Germinal center (tissue), 1 donor: Measurements from ENCODE around the gene OPA1.

ENCODE experiments used
- DNase-seq: peaks from one replicate; pipeline ENCODE4 v3.0.0; 2012; ENCODE audit warnings: mixed read lengths, low spot score

OPA1 gene

DNA sequence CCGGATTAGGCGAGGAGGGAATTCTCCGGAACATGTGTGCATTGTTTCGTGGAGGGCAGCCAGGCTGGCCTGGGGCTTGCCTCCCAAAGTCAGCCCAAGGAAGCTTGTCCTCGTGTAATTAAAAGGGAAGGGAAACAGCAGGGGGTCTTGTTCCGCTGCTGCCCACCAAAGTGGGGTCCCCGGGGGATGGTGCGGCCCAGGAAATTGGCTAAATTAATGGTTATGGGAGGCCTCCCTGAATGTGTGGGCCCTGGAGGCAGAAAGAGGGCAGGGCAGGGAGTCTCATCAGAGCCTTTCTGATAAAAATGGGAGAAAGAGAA lies 118.1 kb downstream of the OPA1 start:
- DNase-seq: no peak

DNA sequence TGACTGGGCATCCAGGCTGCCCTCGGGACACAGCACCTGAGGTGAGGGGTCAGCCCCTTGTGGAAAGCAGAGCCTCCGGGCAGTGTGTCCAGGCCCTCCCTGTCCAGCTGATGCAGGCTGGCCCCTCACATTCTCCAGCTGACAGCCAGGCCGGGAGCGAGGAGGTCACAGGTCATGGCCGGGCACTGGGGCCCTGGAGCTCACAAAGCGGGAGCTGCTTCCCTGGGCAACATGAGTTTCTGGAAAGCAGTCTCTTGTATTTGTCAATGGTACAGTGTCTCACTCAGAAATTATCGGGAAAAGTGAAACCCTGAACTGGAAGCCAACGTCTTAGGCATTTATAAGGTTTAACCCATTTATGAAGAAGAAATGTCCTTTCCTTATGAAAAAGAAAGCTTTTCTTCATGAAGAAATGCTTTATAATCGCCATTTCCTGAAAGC lies 118.5 kb downstream of the OPA1 start:
- no peak for DNase-seq

DNA sequence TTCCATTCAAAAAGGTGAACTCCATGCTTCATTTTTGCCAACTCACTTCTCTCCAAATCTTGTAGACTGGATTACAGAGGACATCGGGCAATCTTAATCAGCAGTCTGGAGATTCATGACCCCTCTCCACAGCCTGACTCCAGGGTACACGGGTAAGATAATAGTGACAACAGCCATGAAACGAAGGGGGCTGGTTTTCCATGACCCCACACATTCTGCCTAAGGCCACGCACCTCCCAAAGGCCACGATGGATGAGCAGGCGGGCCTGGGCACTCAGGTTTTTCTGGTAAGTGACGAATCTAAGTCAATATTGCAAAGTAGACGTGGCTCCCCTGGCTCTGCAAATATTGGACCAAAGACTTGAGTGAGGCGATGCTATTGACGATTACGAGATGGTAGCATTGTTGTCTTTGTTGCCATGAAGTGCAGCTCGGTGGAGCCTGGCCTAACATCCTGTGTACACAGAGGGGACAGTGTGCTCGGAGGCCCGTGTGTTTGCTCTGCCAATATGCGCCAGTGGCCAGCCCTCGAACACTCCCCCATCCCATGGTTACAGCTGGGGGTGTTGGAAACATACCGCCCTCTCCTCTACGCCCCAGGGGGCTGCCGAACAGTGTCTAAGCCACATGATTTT lies 119.1 kb downstream of the OPA1 start:
- DNase-seq: no peak

DNA sequence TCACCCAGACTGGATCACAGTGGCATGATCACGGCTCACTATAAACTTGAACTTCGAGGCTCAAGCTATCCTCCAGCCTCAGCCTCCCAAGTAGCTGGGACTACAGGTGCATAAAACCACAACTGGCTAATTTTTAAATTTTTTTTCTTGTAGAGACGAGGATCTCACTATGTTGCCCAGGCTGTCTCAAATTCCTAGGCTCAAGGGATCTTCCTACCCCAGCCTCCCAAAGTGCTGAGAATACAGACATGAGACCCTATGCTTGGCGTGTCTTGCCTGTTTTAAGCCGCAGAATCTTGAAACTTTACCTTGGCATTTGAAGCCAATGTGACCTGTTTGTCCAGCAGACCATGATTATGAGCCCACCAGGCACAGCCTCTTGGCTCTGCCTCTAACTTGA lies 119.9 kb downstream of the OPA1 start:
- DNase-seq: no peak

DNA sequence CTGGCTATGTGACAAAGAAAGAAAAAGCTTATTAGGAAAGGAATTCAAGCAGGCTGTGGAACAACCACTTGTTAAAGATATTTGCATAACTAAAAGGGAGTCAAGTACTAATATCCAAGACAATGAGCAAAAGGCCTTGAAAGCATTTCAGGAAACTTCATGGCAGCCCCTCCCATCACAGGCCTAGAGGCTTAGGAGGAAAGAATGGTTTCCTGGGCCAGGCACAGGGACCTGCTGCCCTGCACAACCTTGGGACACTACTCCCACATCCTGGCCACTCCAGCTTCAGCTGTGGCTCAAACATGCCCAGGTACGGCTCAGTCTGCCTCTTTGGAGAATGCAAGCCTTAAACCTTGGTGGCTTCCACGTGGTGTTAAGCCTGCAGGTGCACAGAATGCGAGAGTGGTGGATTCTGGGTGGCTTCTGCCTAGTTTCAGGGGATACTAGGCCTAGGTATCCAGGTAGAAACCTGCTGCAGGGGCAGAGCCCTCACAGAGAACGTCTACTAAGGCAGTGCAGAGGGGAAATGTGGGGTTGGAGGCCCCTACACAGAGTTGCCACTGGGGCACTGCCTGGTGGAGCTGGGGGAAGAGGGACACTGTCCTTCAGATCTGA lies 121.6 kb downstream of the OPA1 start:
- DNase-seq: no peak

DNA sequence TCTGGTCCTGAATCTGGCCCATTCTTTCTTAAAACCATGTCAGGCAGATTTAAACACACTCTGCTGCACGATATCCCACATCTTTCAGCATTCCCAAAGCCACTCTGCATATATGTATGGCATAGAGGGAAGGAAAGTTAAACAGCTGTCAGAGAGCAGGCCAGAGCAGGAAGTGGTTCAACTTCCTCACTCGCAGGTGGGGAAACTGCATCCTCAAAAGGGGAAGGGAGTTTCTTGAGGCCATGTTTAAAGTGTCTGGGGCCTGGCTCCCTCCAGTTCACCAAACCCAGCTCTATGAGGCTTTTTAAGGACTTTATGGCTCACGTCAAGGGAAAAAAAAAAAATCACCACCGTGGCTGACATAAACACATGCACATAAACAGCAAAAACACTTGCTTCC lies 123.1 kb downstream of the OPA1 start:
- DNase-seq: peak; percentile 40

DNA sequence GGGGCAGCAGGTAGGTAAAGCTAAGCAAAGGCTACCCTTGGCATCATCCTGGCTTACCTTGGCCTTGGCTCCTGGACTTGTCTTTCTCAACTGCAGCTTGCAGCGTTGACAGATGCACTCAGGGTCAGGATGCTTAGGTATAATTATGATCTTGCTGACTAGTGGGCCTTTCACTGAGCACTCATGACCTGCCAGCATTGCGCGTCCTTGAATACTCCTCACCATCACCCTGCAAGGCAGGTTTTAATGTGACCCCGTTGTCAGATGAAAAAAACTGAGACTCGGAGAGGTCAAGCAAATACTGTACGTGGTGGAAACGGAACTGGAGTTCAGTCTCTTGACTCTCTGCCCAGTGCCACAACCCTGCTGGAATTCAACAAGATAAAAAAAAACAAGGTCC lies 126.7 kb downstream of the OPA1 start:
- DNase-seq: no peak

DNA sequence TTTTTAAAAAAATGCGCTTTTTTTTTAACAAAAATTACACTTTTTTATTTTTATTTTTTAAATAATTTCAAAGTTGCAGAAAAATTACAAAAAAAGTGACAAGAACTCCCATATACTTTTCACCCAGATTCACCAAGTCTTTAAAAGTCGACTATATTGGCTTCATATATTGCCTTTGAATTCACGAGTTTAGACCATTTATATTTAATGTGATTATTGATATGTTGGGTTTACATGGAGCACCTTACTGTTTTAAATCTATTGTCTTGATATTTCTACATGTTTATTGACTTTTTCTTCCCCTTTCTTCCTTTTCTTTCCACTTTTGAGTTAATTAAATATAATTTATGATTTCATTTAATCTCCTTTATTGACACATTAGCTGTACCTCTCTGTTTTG lies 127.2 kb downstream of the OPA1 start:
- no peak for DNase-seq

DNA sequence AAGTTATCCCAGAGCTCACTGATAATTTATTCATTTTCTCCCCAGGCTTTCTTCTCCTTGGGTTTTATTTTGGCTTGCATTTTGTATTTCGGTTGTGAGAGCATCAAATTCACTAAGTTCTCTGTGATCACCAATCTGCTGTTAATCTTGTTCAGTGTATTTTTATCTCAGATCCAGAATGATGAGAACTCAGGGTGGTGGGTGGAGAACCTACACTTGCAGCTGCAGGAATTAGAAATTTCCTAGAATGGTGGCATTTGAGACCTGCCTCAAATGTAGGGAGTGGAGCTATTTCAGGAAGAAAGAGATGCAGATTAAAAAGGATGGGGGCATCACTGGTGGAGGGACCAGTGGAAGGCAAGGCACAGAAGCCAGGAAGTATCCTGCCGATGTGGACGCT lies 129.6 kb downstream of the OPA1 start:
- DNase-seq: no peak

DNA sequence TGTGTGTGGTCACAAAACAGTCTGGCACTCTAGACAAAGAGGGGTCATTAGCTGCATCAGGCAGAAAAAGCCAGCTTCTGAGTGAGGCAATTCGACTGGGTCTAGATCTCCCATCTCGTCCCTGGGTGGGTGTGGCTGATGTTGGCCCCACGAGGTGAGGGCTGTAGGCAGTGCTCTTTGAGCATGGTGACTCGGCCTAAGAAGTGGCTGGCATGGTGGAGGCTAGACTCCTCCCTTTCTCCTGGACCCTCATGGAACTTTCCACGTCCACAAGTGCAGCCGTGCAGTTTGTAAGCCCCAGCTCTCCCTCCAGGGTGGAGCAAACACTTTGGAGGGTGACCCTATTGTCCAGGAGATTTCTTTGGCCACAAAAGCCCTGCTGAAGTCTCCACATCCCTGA lies 134.1 kb downstream of the OPA1 start:
- no peak for DNase-seq

DNA sequence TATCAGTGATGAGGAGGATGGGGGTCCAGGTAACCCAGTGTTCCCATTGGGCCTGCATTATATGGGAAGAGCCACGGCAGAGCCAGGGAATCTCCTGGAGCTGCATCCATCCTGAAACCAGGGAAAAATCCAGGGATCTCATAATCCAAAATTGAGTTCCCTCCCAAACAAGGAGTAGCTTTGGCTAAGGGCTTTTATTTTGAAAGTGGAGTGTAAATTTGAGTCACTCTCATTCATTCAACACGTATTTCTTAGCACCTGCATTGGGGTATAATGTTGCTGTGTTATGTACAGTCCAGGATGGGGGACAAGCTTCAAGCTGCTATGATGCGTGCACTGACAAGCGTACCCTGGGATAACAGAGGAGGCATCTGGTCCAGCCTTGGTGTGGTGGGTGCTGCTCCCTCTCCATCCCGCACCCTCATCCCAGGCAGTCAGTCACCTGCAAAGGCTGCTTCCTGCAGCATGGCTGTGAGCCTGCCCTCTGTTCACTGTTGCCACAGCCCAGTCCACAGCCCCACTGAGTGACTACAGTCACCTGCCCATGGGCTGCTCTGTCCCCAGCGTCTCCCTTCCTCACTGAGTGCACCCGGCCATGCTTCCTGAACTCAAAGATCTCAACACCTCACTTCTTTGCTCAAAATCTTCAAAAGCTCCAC lies 135.6 kb downstream of the OPA1 start:
- no peak for DNase-seq

DNA sequence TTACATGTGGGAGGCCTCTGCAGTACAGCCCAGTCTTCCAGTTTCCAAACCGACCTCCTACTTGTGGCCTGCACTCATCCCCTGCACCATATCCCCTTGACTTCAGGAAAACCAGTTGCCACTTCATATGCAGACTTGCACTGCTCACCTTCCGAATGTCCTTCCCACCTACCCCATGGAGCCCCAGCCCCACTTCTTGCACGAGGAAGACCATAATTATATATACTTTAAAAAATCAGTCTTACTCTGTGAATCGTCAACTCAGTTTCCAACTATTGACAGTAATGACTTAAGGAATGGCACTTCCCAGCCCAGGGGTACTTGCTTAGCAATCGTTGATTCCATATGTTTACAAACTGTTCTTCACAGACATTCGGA lies 136.1 kb downstream of the OPA1 start:
- no peak for DNase-seq

DNA sequence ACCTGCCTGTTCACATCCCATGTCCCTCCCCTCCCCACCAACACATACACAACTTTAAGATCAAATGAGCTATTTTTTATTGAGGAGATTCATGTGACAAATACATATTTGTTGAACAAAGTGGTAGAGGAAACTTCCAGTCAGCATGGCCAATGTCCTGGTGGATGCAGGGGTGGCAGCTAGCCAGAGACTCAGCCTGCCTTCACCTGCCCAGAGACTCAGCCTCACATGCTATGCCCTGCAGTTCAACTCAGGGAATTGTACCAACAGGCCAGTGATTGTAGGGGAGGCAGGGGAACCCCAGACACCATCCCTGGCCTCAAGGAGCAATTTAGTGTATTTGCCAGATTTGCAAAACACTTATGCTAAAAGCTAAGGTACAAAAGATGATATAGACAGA lies 136.6 kb downstream of the OPA1 start:
- DNase-seq: no peak

DNA sequence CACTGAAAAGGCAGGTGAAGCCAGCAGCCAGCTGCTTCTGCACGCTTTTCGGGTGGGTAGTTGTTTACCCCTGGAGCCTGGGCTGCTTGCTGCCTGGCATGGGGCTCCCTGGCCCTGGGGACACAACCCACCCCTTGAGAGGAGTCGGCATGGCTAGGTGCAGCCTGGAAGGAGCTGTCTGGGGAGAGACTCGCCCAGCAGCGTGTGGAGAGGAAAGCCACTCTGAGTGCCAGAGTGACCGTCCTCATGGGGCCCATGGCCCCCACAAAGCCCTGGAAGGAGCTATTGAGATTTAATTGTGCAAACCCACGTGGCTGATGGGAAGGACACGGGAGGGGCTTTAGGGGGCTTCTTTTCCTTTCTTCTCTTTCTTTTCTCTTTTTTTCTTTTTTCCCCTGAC lies 137.5 kb downstream of the OPA1 start:
- DNase-seq: no peak

DNA sequence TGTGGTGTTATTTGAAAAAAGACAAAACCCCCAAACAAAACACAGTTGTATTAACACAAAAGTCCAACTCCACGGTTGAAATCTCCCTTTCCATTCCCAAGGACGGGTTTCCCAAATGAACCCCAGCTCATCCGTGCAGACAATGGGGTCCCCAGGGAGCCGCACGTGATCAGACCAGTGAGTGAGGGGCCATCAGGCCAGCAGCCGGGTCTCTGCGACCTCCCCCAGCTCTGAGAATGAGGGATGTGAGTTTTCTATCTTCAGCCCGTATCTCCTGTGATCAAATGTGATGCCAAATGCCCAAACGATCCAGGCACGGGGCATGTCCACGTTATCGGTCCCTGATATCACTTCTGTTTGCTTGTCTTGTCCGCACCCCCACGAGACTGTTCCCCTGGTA lies 138.0 kb downstream of the OPA1 start:
- DNase-seq: no peak

DNA sequence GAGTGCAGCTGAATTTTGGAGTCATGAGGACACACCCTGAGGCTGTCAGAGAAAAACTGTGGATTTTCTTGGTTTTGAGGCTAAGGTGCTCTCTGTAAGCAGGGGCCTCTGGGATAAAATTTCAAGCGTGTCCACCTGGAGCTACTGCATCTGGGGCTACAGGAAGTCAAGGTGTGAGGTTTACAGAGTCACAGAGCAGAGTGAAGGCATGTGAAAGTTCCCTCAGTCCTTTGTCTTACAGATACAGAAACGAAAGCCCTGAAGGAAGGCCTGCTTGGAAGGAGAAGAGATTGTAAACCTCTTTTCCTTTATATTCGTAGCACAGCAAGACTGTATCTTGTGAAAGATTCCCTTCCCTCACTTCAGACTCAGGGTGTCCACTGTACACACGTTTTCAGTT lies 138.6 kb downstream of the OPA1 start:
- DNase-seq: no peak

DNA sequence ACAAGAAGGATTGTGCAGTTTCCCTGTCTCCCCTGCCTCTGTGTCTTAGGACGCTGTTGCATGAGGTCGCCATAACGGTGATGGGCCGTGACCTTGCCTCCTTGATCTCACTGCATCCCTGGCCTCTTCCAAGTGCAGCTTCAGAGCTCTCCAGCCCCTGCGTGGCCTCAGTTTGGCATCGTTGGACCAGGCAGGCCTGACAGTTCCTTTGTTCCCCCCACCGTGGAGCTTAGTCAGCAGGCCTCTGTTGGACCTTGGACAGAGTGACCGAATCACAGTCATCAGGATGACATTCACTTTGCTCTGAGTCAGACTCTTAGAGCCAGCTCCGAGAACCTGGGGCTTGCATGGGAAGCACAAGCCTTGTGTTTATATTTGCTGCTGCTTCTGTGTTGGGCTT lies 139.4 kb downstream of the OPA1 start:
- no peak for DNase-seq

DNA sequence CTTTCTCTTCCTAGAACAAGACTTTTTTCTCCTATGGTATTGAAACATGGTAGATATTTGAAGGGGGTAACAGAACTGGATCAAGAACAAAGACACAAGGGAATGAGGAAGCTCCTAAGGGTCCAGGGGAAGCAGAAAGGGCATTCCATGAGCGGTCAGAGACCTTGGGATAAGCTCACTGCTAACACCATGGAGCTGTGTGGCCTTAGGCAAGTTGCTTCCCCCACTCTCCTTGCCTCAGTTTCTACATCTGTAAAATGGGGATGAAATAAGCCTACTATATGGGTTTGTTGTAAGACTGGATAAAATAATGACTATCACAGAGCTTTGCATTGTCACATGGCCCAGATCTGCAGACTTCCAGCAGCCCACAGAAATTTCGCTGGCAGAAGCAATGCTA lies 139.8 kb downstream of the OPA1 start:
- DNase-seq: no peak

DNA sequence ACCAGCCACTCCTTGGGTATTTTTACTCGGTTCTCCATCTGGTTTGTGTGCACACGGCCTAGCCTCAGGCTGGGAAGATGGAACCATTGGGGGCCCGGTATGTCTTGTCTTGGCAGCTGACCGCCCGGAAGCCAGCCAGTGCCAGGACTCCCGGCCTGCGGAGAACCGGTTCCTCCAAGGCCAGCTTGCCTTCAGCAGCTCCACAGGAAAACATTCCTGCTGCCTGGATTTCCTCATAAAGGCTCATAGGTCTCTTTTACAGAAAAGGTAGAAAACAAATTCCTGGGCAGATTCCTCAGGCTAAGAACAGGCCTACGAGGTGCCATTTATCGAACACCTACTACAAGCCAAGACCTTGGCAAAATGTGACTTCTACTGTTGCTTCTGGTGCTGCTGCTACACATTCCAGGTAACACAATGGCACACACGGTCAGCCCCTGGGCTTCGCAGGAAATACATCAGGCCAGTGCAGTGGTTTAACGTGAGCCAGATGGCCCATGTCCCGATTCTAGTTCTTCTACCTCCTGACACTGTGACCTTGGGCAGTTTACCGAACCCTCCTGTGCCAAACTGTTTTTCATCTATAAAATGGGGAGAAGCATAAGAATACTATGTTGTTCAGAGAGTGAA lies 141.8 kb downstream of the OPA1 start:
- DNase-seq: no peak

DNA sequence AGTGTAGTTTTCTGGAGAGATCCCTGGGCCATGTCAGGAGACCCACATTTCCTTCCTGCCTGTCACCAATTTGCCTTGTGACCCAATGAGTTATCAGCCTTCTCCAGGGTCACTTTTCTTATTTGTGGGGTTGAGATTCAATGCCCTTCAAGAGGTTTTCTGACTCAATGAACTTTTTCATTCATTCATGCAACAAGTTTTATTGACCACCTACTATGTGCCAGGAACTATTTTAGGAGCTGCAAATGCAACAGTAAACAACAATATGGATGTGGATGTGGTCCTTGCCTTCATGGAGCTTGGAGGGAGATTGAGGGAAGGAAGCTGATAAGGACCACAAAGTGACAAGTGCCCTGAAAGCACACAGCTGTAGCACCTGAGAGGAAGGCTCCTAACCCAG lies 142.8 kb downstream of the OPA1 start:
- no peak for DNase-seq

DNA sequence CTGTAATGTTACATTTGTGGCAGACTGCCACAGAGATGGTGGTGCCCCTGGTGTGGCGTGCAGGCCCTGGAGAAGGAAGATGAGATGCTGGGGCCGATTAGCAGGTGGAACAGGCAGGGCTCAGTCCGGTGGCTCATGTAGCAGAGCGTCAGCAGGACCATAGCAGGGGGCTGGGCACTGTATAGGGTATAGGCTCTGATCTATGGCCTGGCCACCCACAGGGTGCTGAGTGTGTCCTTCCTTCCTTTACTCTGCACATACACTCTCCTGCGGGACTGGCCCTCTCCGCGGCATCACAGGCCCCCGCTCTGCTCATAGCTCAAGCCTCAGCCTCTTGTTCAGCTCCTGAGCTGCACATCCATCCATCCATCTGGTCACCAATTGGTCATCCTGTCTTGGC lies 143.6 kb downstream of the OPA1 start:
- no peak for DNase-seq

DNA sequence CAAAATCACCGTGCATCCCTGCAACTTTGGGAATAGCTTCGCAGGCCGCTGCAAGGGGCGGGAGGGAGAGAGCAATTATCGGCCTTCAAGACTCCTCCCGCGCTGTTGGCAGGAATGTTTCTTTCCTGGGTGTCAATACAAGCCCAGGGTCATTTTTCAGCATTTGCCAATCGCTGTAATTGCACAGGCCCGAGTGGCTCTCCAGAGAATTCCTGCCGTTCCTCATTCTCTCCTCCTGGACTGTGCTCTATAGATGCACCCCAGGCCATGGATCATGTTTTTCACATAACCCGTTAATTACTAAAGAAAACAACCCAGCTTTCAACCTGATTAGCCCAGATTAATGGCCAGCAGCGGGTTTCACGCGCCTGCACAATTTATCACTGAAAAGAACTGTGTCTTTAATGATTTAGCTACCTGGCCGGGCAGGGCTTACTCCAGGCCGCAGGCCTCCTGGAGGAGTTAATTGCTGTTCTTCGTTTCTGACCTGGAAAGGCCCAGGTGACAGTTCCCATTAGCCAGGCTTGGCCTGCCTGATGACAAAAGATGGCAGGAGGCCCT lies 144.3 kb downstream of the OPA1 start:
- DNase-seq: no peak

DNA sequence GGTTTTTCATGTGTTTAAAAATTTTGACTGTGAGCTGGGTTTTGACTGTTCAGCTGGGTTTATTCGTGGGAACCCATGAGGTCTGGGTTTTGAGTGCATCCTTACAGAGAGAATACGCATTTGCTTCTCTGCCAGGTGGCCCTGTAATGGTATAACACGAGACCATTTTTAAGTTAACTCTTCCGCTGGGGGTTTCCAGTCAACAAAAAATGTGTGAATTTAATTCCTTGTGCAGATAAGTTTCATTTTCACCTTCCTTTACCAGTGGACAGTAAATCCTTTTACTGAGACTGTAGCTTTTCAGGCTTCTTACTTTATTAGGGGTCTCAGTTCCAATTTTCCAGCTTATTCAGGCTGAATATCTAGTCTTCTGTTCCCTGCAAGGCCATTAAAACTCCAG lies 149.6 kb downstream of the OPA1 start:
- DNase-seq: peak; percentile 17
